Head of caudate nucleus (tissue), 42 donors: Measurements from ENCODE around the gene ACTR8.

ENCODE experiments used
- DNase-seq, 42 donors: peaks; one replicate each; pipeline versions ENCODE4 v3.0.0 to v3.0.0-alpha.2; 2020 to 2021; ENCODE audit warnings: mixed read lengths in 7 of 42
- intact Hi-C: fragments of 100-400 bp; cut with DNase I; formaldehyde crosslinking; loops from one replicate; pipeline ENCODE4 v1.15.0; 2022

ACTR8 gene

DNA sequence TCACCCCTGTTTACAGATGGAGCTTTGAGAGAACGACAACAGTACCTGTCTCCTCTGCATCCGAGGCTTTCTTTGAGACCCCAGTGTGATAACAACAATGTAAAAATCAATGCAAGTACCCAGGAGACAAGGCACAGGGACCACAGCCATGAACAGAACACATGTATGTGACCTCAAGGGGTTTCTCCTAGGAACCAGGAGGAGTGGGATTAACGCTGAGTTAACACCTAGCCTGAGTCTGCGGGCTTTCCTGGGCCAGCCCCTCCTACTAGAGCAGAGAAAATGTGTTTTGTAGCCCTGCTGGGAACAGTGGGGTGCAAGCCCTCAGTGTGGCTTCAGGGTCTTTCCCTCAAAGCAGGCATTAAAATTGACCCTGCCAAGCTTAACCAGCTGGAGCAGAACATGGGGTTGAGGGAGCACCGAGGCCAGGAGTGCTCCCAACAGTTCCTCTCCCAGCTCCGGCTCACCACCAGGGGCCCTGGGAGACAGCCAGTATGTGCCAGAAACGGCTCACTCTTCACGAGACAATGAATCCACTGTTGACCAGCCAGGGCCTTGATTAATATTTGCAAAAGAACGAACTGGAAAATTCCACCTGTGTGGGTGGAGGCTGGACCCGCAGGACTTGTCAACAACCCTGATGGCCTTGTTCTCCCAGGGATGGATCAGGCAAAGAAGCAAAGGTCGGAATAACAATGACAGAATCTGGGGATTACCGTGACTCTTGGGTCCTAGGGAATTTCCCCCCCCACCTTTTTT lies 39.3 kb downstream of the ACTR8 start:
- intact Hi-C loops: no loop called here
- DNase-seq: peak; percentile 50 to 94 (median 85)

DNA sequence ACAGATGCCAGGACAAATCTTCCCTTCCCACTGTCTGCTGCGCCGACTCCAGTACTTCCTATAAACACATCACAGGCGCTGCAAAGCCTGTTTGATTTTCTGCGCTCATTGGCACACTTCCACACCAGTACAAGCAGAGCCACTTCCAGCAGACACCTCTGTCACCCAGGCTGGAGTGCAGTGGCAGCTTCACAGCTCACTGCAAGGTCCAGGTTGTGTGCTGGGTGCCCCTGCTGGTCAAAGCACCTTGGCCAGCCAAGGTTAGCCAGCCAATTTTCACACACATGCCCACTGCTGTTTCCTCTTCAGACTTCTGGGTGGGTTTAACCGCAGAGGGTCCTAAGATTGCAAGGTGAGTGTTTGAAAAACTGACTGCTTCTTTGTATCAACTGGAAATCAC lies 40.7 kb downstream of the ACTR8 start:
- intact Hi-C loops: no loop called here
- DNase-seq: no peak

DNA sequence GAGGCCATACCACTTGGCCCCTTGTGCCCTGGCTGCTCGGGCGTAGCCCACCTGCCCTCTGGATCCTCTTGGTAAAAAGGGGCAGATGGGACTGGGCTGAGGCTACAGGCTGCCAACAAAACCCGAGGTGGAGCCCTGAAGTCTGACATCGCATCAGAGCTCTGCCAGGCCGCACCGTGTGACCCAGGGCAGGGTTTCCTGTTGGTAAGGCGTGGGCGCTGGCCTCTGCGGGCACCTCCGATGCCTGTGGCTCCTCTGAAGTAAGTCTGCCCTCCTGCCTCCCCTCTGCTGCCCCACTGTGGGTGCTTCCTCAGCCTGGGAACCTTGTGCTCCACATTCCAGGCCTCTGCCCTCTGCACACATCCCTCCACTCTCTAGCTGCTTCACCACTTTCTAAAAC lies 44.6 kb downstream of the ACTR8 start:
- DNase-seq: peak in 2 of 42 donors; percentile 5 to 10
- intact Hi-C loops: no loop called here

DNA sequence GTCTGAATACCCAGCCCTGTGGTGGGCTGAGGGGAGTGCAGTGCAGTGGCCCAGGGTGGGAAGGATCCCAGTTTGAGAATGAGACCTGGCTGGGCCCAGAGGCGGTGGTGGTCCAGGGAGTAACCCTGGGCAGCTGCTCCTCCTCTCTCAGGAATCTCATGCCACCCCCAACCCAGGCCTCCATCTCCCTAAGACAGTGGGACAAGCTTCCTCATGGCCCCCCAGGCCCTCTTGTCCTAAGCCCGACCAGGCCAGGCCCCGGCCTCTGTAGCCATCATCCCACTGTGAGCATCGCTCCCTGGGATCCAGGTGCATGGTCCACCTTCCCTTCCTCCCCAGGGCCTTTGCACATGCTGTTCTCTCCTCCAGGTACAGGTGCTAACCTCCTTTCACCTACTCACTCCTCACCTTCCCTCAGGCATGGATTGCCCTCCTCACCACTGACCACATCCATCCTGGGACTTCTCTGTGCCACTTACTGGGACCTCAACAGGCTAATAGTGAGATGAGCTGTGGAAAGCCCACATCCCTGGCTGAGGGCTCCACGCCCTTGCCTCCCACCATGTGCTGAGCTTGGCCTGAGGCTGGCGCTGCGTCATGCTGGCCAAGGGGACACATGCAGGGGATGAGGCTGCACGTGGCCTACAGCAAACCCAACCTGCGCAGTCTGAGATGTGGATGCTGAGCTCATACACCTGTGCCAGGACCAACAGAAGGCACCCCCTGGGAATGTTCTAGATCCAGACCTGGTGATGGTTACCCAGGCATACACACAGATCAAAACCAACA lies 45.7 kb downstream of the ACTR8 start:
- DNase-seq: peak in 2 of 42 donors; percentile 3 to 4
- intact Hi-C loops: no loop called here

DNA sequence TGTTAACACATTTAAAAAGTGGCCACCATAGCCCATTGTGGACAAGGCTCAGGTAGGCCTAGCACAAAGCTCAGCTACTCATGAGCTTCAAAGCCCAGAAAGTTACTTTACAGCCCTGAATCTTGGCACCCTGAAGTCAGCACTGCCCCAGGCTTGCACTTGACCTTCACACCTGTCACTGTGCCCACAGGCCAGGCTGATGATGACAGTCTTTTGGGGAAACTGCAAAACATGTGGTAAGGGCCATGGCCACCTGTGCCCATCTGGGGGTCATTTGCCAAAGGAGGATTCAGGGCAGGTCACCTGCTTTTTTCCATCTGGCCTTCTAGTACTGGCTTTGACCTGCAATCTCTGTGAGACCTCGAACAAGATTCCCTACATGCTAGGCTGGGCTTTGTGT lies 46.7 kb downstream of the ACTR8 start:
- intact Hi-C loops: no loop called here
- DNase-seq: peak in 1 of 42 donors; percentile 6

DNA sequence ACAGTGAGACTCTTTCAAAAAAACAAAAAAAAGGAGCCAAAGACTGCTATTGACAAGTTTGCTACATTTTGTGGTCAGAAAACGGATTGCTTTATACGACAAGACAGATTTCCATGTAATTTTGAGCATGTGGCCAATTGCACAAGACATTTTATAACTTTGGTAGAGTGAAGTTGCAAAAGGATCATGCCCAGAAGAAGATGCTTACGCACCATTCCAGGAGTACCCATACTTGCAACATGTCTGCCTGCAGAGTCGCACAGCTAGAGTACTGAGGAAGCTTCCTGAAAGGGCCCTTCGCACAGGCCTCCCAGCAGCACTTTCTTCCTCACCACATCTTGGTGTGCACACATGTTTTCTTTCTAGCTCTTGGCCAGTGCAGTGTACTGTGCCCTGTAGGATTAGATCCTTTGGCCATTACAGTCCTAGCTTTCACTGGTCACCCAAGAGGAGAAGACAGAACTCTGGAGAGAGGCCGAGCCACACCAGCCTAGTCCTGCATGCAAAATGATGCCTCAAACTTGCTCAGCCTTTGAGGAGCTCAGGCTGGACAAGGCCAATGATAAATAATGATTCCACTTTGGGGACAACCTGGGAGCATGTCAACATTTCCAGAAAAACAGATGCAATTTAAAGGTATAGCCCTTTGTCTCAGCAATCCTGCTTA lies 47.4 kb downstream of the ACTR8 start:
- peak in 1 of 42 donors; percentile 5 for DNase-seq
- intact Hi-C loops: no loop called here

DNA sequence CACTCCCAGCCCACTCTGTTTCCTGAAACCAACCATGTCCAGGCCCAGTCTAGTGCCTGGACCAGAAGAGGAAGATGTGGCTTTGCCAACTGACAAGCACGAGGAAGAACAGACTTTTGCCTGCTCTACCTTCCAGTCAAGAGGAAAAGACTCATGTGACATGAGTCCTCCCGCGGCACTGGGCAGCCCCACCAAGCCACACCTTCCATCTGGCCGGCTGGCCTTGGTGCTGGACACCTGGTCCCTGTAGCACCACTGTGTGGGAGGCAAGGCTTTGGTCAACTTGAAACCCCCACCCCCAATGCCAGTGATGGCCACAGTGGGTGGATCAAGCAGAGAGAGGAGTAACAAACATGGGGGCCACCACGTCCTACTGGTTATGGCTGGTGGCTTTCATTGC lies 48.3 kb downstream of the ACTR8 start:
- no peak for DNase-seq
- intact Hi-C loops: no loop called here

DNA sequence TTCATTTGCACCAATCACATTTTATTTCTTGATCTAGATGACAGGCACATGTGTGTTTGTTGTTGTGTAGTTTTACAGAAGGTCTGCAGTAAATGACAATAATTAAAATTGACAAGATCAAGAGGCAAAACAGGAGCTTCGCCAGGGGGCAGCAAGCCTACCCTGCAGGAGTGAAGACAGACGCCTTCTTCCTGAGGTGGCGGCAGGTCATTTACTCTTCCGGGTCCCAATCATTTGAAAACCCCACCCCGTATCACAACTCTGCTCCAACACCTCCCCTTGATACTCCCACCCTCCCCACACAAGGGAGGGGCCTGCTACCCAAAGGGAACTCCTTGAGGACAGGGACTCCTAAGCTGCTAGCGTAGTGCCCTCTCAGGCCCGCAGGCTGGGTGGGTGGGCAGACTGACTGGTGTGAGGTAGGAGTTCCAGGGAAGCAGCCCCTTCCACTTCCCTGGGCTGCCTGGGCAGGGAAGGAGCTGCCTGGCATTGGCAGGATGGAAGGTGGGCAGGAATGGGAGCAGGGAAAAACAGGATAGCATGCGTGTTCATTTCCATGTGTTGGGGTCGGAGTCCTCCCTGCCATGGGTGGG lies 48.8 kb downstream of the ACTR8 start:
- DNase-seq: peak in 1 of 42 donors; percentile 5
- intact Hi-C loops: no loop called here

DNA sequence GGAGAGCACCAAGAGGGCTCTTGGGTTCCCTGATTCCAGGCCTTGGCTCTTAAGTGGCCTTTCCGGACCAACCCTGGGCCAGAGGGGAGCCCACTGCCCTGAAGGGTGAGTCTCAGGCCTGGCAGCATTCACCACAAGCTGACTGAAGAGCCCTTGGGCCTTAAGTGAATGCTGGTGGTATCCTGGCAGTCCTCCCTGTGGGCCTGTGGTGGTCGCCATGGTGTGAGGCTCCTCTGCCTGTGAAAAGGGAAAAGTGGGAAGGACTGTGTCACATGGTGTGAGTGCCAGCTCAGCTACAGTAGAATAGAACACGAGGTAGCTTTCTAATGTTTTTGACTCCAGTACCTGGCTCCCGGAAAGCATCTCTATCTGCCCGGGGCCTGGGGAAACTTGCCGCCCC lies 51.0 kb downstream of the ACTR8 start:
- intact Hi-C loops: no loop called here
- DNase-seq: peak in 2 of 42 donors; percentile 3 to 6

DNA sequence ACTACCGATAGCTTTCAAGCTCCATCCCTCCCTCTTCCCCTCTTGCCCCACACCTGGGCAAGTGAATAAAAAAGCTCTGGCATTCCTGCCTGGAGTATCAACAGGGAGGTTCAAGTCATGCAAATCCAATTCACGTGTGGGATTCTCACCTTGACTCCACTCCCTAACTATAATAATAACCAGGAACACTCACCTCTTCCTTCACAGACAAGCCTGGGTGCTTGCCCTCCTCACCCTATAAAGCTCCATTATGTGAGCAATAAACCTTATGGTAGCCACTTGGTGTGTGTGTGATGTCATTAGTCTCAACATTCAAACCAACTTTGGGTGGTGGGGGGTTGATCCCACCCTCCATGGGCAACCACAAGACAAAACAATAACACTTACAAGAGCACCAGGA lies 52.3 kb downstream of the ACTR8 start:
- no peak for DNase-seq
- intact Hi-C loops: no loop called here

DNA sequence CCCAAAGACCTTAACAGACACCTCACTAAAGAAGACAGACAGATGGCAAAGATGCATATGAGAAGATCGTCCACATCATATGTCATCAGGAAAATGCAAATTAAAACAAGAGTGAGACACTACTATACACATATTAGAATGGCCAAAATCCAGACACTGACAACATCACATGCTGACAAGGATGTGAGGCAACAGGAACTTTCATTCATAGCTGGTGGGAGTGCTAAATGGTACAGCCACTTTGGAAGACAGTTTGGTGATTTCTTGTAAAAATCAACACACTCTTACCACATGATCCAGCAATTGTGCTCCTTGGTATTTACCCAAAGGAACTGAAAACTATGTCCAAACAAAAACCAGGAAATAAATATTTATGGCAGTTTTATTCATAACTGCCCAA lies 53.4 kb downstream of the ACTR8 start:
- intact Hi-C loops: no loop called here
- no peak for DNase-seq

DNA sequence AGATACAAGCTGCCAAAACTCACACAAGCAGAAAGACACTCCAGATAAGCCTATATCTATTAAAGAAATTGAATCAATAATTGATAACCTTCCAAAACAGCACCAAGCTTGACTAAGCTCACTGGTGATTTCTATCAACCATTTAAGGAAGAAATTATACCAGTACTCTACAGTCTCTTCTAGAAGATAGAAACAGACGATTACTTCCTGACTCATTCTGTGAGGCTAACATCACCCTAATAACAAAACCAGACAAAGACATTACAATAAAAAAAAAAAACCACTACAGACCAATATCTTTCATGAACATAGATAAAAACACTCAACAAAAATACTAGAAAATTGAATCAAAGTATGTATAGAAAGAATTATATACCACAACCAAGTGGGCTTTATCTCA lies 55.9 kb downstream of the ACTR8 start:
- DNase-seq: no peak
- intact Hi-C loops: no loop called here

DNA sequence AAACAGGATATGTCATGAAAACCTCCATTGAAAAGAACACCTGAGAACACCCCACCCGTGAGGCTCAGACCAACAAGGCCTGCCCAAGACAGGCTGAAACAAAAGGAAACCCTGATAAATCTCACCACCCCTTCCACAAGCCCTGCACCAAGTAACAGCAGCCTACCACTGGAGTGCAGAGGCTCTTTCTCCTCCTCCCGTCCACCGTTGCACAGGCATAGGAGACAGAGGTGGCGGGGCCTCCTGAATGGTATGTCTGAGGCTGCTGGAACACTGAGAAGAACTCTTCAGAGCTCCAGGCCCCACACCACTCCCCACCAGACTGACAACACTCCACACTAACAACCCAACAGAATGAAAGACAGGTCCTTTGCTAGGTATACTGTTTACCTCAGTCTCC lies 57.2 kb downstream of the ACTR8 start:
- intact Hi-C loops: no loop called here
- peak in 7 of 42 donors; percentile 5 to 28 (median 9) for DNase-seq

DNA sequence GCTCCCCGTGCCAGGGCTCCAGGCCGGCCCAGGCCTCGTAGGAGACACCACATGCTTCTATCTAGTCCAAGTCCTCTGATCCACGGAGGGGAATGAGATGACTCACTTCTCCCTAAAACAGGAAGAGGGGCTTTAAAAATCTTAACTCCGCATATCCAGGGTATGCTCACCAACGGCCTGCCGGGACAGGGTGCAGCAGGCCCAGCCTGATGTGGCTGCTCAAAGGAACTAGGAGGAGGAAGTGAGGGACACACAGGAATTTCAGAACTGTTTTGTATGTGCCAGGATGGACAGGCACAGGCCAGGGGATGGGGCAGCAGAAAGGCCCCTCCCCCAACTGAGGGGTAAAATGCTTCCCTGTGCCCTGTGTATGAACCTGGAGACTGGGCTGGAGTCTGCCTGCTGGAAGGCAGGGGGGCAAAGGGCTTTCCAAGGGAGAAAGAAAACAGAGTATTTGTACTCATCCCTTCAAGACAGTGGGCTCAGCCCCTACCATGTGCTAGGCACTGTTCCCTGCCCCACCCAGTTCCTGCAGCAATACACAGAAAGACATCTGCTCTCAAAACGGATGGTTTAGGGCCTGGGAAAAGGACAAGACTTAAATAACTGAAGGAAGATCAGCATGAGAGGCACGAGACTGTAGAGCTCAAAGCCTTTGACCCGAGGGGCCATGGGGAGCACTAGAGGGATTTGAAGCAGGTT lies 57.8 kb downstream of the ACTR8 start:
- intact Hi-C loops: no loop called here

DNA sequence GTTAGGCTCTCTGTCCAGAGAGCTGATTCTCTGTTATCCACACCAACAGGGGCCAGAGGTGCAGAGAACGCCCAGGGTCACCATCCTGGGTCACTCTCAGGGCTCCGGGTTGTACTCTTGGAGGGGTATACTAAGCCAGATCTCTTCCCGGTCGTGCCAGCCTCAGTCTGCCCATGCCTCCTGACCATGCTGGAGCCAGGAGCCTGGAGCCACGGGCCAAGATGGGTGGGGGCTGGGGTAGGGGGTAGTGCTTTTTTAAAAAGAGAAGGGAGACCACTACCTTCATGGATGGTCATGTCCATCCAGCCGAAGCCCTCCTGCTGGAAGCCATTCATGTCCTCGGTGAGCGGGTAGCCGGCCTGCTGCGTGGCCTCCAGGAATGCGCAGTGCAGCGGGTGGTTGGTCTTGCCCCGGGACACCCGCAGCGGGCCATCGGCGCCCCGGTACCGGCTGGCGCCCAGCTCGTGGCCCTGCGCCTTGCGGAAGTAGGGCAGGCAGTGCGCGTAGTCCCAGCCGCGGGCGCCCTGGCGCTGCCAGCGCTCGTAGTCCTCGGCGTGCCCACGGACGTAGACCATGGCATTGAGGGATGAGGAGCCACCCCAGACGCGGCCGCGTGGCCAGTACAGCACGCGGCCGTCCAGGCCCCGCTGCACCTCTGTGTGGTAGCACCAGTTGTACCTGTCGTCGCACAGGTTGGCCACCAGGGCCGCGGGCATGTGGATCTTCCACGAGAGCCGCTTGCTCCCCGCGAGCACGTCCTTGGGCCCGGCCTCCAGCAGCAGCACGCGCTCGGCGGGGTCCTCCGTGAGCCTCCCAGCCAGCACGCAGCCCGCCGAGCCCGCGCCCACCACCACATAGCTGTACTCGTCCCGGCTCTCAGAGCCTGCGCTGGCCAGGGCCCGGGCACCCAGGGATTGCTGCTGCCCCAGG lies 58.7 kb downstream of the ACTR8 start:
- intact Hi-C loops: no loop called here
- DNase-seq: peak in 11 of 42 donors; percentile 0 to 41 (median 10)

More for the DNA sequence above, 57.8 kb downstream of the ACTR8 start:
- DNase-seq: peak in 9 of 42 donors; percentile 1 to 25 (median 7)

DNA sequence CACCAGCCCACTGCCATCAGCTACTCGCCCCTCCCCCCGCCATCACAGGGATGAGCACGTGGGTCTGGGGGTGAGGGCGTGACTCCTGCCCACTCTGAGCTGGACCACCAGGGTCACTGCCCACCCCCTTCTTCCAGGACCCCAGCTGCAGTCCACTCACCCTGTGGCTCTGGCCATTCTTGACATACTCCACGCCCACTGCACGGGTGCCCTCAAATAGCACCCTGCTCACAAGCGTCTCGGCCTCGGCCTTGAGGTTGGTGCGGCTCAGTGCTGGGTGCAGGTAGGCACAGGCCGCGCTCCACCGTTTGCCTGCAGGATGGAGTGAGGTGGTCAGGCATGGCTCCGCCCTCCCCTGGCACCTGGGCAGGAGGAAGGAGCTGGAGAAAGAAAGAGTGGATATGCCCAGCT lies 59.6 kb downstream of the ACTR8 start:
- DNase-seq: peak in 10 of 42 donors; percentile 1 to 35 (median 12)
- intact Hi-C loops: no loop called here

DNA sequence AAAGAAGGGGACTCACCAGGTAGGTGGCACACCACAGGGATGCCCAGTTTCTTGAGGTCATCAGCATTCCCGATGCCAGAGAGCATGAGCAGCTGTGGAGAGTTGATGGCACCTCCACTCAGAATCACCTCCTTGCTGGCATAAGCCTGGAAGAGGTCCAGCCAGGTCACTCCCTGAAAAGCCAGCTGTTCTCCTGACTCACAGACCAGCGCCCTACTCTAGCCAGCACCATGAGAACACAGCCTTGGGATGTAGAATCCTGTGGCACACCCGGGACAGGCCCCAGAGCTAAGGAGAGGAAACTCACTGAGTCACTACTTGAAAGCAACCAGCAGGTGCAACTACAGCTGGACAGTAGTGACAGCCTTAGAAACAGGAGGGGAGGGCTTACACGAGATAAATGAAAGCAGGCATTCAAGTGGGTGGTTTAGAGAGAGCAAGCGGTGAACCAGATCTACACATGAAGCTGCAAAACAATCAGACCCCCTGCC lies 60.3 kb downstream of the ACTR8 start:
- DNase-seq: peak in 11 of 42 donors; percentile 1 to 40 (median 9)

More for the DNA sequence above, 60.3 kb downstream of the ACTR8 start:
- intact Hi-C loops: no loop called here
